GM23248 (cell line): ENCODE data around the gene LTK. TPM values are rescaled to one million over a fixed set of nuclear protein-coding genes. Genes with fewer than 3 reads are reported as not detected.
"Not testable (repeated sequence)": the region's sequence is repeated elsewhere in the genome, so short reads cannot be mapped to it uniquely, and the experiment has no call there.

Experiments
- DNase-seq: peaks from one replicate; pipeline ENCODE4 v3.0.0-alpha.2; 2015
- H2AFZ ChIP-seq: fragments of 200-600 bp; sonication (generic); 2 replicates; pipeline ENCODE4 v1.6.1; 2016; ENCODE audit warnings: antibody characterized with exemption
- H3F3A ChIP-seq: fragments of 200-600 bp; sonication (generic); 2 replicates; pipeline ENCODE4 v1.6.1; 2016; ENCODE audit warnings: mild to moderate bottlenecking, antibody characterized with exemption, mixed run types; ENCODE audit not compliant: insufficient read depth
- H3K27ac ChIP-seq: fragments of 200-600 bp; sonication (generic); 2 replicates; pipeline ENCODE4 v1.5.1; 2016; ENCODE audit warnings: mild to moderate bottlenecking
- H3K27me3 ChIP-seq: fragments of 200-600 bp; sonication (generic); replicated peaks from 2 replicates; pipeline ENCODE4 v1.6.1; 2016; ENCODE audit warnings: mild to moderate bottlenecking; ENCODE audit not compliant: insufficient read depth
- H3K36me3 ChIP-seq: fragments of 200-600 bp; sonication (generic); 2 replicates; pipeline ENCODE4 v1.6.1; 2016; ENCODE audit warnings: low read depth, mild to moderate bottlenecking
- H3K4me1 ChIP-seq: fragments of 200-600 bp; sonication (generic); 2 replicates; pipeline ENCODE4 v1.6.1; 2016; ENCODE audit warnings: mild to moderate bottlenecking; ENCODE audit not compliant: insufficient read depth
- H3K4me2 ChIP-seq: fragments of 200-600 bp; sonication (generic); one replicate; pipeline ENCODE4 v1.6.1; 2016; ENCODE audit warnings: mild to moderate bottlenecking; ENCODE audit not compliant: unreplicated experiment
- H3K4me3 ChIP-seq: fragments of 200-600 bp; sonication (generic); 2 replicates; pipeline ENCODE4 v1.5.1; 2016; ENCODE audit warnings: mild to moderate bottlenecking
- H3K79me2 ChIP-seq: fragments of 200-600 bp; sonication (generic); 2 replicates; pipeline ENCODE4 v1.6.1; 2016; ENCODE audit warnings: mild to moderate bottlenecking; ENCODE audit not compliant: insufficient read depth
- H3K9ac ChIP-seq: fragments of 200-600 bp; sonication (generic); 2 replicates; pipeline ENCODE4 v1.6.1; 2016; ENCODE audit warnings: mild to moderate bottlenecking
- H3K9me2 ChIP-seq: fragments of 200-600 bp; sonication (generic); 2 replicates; pipeline ENCODE4 v1.6.1; 2016; ENCODE audit warnings: mixed run types, mild to moderate bottlenecking, moderate library complexity; ENCODE audit not compliant: insufficient read depth
- H3K9me3 ChIP-seq: fragments of 200-600 bp; sonication (generic); one replicate; pipeline ENCODE4 v1.6.1; 2017; ENCODE audit warnings: low read depth
- H4K20me1 ChIP-seq: fragments of 200-600 bp; sonication (generic); 2 replicates; pipeline ENCODE4 v1.6.0; 2016; ENCODE audit not compliant: insufficient read depth
- EZH2 ChIP-seq: fragments of 200-600 bp; sonication (generic); IDR thresholded peaks from 2 replicates; pipeline ENCODE4 v1.6.1; 2018; ENCODE audit warnings: antibody characterized with exemption, mild to moderate bottlenecking; ENCODE audit not compliant: insufficient read depth, poor library complexity, severe bottlenecking
- EZH2phosphoT487 ChIP-seq: fragments of 200-600 bp; sonication (generic); IDR thresholded peaks from 2 replicates; pipeline ENCODE4 v1.6.1; 2018; ENCODE audit warnings: antibody characterized with exemption, moderate library complexity, mild to moderate bottlenecking, low read depth; ENCODE audit not compliant: insufficient read depth
- WGBS, 2 experiments: methylation state at CpG; one replicate each; pipeline ENCODE4 v1.1.6; 2015 to 2017; ENCODE audit warnings: low lambda C conversion rate in 2 of 2, low coverage in 1 of 2; ENCODE audit errors: missing lambda C conversion rate in 2 of 2; 5-methylcytosine and 5-hydroxymethylcytosine counted together
- in situ Hi-C: fragments of 300-500 bp; cut with MboI; formaldehyde crosslinking; loops from 2 replicates; pipeline ENCODE4 v1.15.0; 2020
- polyA plus RNA-seq: library from polyadenylated mRNA; unstranded; fragments of >200 nt; fragmentation: Nextera tagmentation; extraction: Ambion mirVana; gene quantifications from 2 replicates; pipeline ENCODE4 v1.2.1, GENCODE V29; 2016
- total RNA-seq: library from RNA; depleted of rRNA; stranded (reverse); fragments of >200 nt; shearing (Covaris generic); gene quantifications from 2 replicates; pipeline ENCODE4 v1.2.3, GENCODE V29; 2014

The LTK gene
- total and polyA plus RNA-seq, 2 experiments from 2014 or later: not detected

GRCh38 chr15:41474436-41474835 is 39.2 kb downstream of the LTK start:
- no peak for DNase-seq
- Histone ChIP-seq H3K27me3 (no peaks in the 10 kb centered on the region), H3K9me3 (no peaks in the 10 kb centered on the region), H3K79me2 (no peaks in the 10 kb centered on the region), H3K27ac (no peak overlapping the region), H3F3A (no peaks in the 10 kb centered on the region), H3K4me3 (no peak overlapping the region), H3K4me1 (no peaks in the 10 kb centered on the region), H4K20me1 (no peaks in the 10 kb centered on the region), H3K4me2 (no peak overlapping the region), H3K36me3 (peaks cover 65% of the 10 kb centered on the region), H3K9ac (no peak overlapping the region), H2AFZ (no peak overlapping the region), H3K9me2 (no peaks in the 10 kb centered on the region)
- TF ChIP-seq EZH2 (no peak), EZH2phosphoT487 (no peak)
- WGBS, 2 experiments: 79 to 80% methylated on average over 8 of the region's 8 CpGs
- in situ Hi-C loops: no loop called here

GRCh38 chr15:41473418-41473817 is 40.2 kb downstream of the LTK start:
- no peaks in the 10 kb centered on the region for H3K4me1 ChIP-seq
- WGBS, 2 experiments: 97 to 99% methylated on average over 11 of the region's 11 CpGs
- TF ChIP-seq EZH2phosphoT487 (no peak), EZH2 (no peak)

GRCh38 chr15:41469644-41470043 is 44.0 kb downstream of the LTK start:
- H2AFZ ChIP-seq, H3K27ac ChIP-seq, H3K9me3 ChIP-seq, H3K4me1 ChIP-seq, H3K27me3 ChIP-seq, H3F3A ChIP-seq, H3K4me2 ChIP-seq, H3K79me2 ChIP-seq, in situ Hi-C loops, H3K9ac ChIP-seq, H3K4me3 ChIP-seq, H4K20me1 ChIP-seq, DNase-seq, H3K9me2 ChIP-seq: not testable (repeated sequence)
- H3K36me3 ChIP-seq: peaks cover 31% of the 10 kb centered on the region
- 96% methylated on average over 6 of the region's 6 CpGs for WGBS, 2 experiments

More at GRCh38 chr15:41473418-41473817, 40.2 kb downstream of the LTK start:
- H3K27ac ChIP-seq: no peak overlapping the region
- no peaks in the 10 kb centered on the region for H3F3A ChIP-seq
- no peaks in the 10 kb centered on the region for H3K27me3 ChIP-seq
- peaks cover 55% of the 10 kb centered on the region for H3K36me3 ChIP-seq
- no peak overlapping the region for H3K9ac ChIP-seq
- no peaks in the 10 kb centered on the region for H3K9me2 ChIP-seq
- H3K9me3 ChIP-seq: no peaks in the 10 kb centered on the region
- no peak overlapping the region for H3K4me2 ChIP-seq
- DNase-seq: no peak
- H3K4me3 ChIP-seq: no peak overlapping the region
- H2AFZ ChIP-seq: no peak overlapping the region
- no peaks in the 10 kb centered on the region for H3K79me2 ChIP-seq
- no peaks in the 10 kb centered on the region for H4K20me1 ChIP-seq
- in situ Hi-C loops: no loop called here

GRCh38 chr15:41466711-41467110 is 46.9 kb downstream of the LTK start:
- 0 out of 2 replicates have a peak, but pooled peaks cover 14% of the 10 kb centered on the region for H3K79me2 ChIP-seq
- no peaks in the 10 kb centered on the region for H4K20me1 ChIP-seq
- WGBS, 2 experiments: 91% methylated on average over 3 of the region's 3 CpGs
- no peaks in the 10 kb centered on the region for H3F3A ChIP-seq
- no peaks in the 10 kb centered on the region for H3K9me2 ChIP-seq
- in situ Hi-C loops: no loop called here
- TF ChIP-seq EZH2 (no peak), EZH2phosphoT487 (no peak)
- H3K36me3 ChIP-seq: peaks cover 30% of the 10 kb centered on the region
- no peak overlapping the region for H3K4me2 ChIP-seq
- no peak overlapping the region for H2AFZ ChIP-seq
- no peak overlapping the region for H3K27ac ChIP-seq
- H3K27me3 ChIP-seq: no peaks in the 10 kb centered on the region
- H3K4me1 ChIP-seq: no peaks in the 10 kb centered on the region
- no peak overlapping the region for H3K9ac ChIP-seq
- H3K9me3 ChIP-seq: no peaks in the 10 kb centered on the region
- no peak for DNase-seq
- H3K4me3 ChIP-seq: no peak overlapping the region

- H4K20me1 ChIP-seq: no peaks in the 10 kb centered on the region
- no peak for TF ChIP-seq EZH2phosphoT487
- TF ChIP-seq EZH2: no peak
- H3K79me2 ChIP-seq: 0 out of 2 replicates have a peak, but pooled peaks cover 14% of the 10 kb centered on the region
- H3K4me2 ChIP-seq: no peak overlapping the region
- DNase-seq: peak; percentile 62
- H3K4me3 ChIP-seq: no peak overlapping the region
- 90 to 93% methylated on average over 8 of the region's 8 CpGs for whole genome bisulfite sequencing, 2 experiments
- H2AFZ ChIP-seq: no peak overlapping the region
- no peaks in the 10 kb centered on the region for H3F3A ChIP-seq
- no peaks in the 10 kb centered on the region for H3K9me2 ChIP-seq
- H3K9ac ChIP-seq: no peak overlapping the region
- peaks cover 23% of the 10 kb centered on the region for H3K36me3 ChIP-seq
- no peaks in the 10 kb centered on the region for H3K4me1 ChIP-seq
- H3K9me3 ChIP-seq: no peaks in the 10 kb centered on the region
- in situ Hi-C loops: no loop called here
- no peaks in the 10 kb centered on the region for H3K27me3 ChIP-seq
- H3K27ac ChIP-seq: no peak overlapping the region
These were observed 47.7 kb downstream of the LTK start for GRCh38 chr15:41465822-41466421.
